Common myeloid progenitor, CD34-positive (primary cell): Measurements from ENCODE around the gene LIN7C. TPM values are rescaled to one million over a fixed set of nuclear protein-coding genes. Genes with fewer than 3 reads are reported as not detected.
A peak's percentile ranks its signal among the peaks of the same experiment; 100 is the strongest.

Experiments used
- CTCF ChIA-PET: fragments of 350-600 bp; sonication (Branson Sonifier 250); formaldehyde crosslinking; loops from one replicate; lab custom pipeline; 2021; ENCODE audit warnings: antibody characterized with exemption; lab: Charles Lee
- POLR2A ChIA-PET: fragments of 350-600 bp; sonication (Branson Sonifier 250); formaldehyde crosslinking; loops from one replicate; lab custom pipeline; 2021; ENCODE audit warnings: antibody characterized with exemption; lab: Charles Lee
- DNase-seq, 3 donors: peaks; one replicate each; pipeline versions ENCODE4 v3.0.0 to v3.0.0-alpha.2; 2013
- H3K27ac ChIP-seq, 2 experiments: 1 replicate in 1 of 2; 2 replicates in 1 of 2; pipeline ENCODE4 v1.7.0; 2013; ENCODE audit warnings: inconsistent platforms in 2 of 2, low read length in 2 of 2, mild to moderate bottlenecking in 2 of 2, low read depth in 1 of 2, moderate library complexity in 1 of 2; ENCODE audit not compliant: severe bottlenecking in 2 of 2, insufficient read depth in 1 of 2, poor library complexity in 1 of 2
- H3K27me3 ChIP-seq, 5 experiments: replicated peaks in 2 of 5; 1 replicate in 3 of 5; 2 replicates in 2 of 5; pipeline versions ENCODE4 v1.6.1 to v1.7.0; 2013; ENCODE audit warnings: low read length in 4 of 5, mild to moderate bottlenecking in 2 of 5, moderate library complexity in 2 of 5, inconsistent platforms in 1 of 5; ENCODE audit not compliant: insufficient read depth in 5 of 5, control insufficient read depth in 4 of 5
- H3K36me3 ChIP-seq, 4 experiments: 1 replicate in 2 of 4; 2 replicates in 2 of 4; pipeline versions ENCODE4 v1.6.1 to v1.7.0; 2013; ENCODE audit warnings: low read length in 3 of 4, control low read depth in 1 of 4, mild to moderate bottlenecking in 1 of 4; ENCODE audit not compliant: control insufficient read depth in 4 of 4, insufficient read depth in 4 of 4
- H3K4me1 ChIP-seq, 4 experiments: 1 replicate in 3 of 4; 2 replicates in 1 of 4; pipeline versions ENCODE4 v1.6.1 to v1.7.1; 2013; ENCODE audit warnings: low read length in 3 of 4, mild to moderate bottlenecking in 3 of 4, control low read depth in 1 of 4, inconsistent platforms in 1 of 4, moderate library complexity in 1 of 4; ENCODE audit not compliant: control insufficient read depth in 4 of 4, insufficient read depth in 4 of 4; ENCODE audit errors: control extremely low read depth in 1 of 4
- H3K4me3 ChIP-seq, 7 experiments: 1 replicate in 4 of 7; 2 replicates in 3 of 7; pipeline versions ENCODE4 v1.5.1 to v1.7.0; 2013; ENCODE audit warnings: mild to moderate bottlenecking in 7 of 7, low read length in 6 of 7, moderate library complexity in 6 of 7, inconsistent platforms in 2 of 7, low read depth in 2 of 7, control low read depth in 1 of 7; ENCODE audit not compliant: insufficient read depth in 4 of 7, control insufficient read depth in 1 of 7; ENCODE audit errors: extremely low read depth in 1 of 7
- H3K9me3 ChIP-seq, 5 experiments: 1 replicate in 4 of 5; 2 replicates in 1 of 5; pipeline versions ENCODE4 v1.6.1 to v1.7.1; 2013; ENCODE audit warnings: low read length in 4 of 5, mild to moderate bottlenecking in 2 of 5, inconsistent platforms in 1 of 5, low read depth in 1 of 5, moderate library complexity in 1 of 5; ENCODE audit not compliant: control insufficient read depth in 4 of 5, insufficient read depth in 2 of 5; ENCODE audit errors: control extremely low read depth in 1 of 5
- WGBS: methylation state at CpG from one replicate; pipeline ENCODE4 v1.1.5; 2013; ENCODE audit not compliant: insufficient coverage; 5-methylcytosine and 5-hydroxymethylcytosine counted together
- polyA plus RNA-seq: library from polyadenylated mRNA; unstranded; fragments of 120-200 nt; gene quantifications from one replicate; pipeline ENCODE4 v1.2.1, GENCODE V29; 2013

LIN7C gene, protein sequence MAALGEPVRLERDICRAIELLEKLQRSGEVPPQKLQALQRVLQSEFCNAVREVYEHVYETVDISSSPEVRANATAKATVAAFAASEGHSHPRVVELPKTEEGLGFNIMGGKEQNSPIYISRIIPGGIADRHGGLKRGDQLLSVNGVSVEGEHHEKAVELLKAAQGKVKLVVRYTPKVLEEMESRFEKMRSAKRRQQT
- polyA plus RNA-seq = 16.6 TPM

DNA sequence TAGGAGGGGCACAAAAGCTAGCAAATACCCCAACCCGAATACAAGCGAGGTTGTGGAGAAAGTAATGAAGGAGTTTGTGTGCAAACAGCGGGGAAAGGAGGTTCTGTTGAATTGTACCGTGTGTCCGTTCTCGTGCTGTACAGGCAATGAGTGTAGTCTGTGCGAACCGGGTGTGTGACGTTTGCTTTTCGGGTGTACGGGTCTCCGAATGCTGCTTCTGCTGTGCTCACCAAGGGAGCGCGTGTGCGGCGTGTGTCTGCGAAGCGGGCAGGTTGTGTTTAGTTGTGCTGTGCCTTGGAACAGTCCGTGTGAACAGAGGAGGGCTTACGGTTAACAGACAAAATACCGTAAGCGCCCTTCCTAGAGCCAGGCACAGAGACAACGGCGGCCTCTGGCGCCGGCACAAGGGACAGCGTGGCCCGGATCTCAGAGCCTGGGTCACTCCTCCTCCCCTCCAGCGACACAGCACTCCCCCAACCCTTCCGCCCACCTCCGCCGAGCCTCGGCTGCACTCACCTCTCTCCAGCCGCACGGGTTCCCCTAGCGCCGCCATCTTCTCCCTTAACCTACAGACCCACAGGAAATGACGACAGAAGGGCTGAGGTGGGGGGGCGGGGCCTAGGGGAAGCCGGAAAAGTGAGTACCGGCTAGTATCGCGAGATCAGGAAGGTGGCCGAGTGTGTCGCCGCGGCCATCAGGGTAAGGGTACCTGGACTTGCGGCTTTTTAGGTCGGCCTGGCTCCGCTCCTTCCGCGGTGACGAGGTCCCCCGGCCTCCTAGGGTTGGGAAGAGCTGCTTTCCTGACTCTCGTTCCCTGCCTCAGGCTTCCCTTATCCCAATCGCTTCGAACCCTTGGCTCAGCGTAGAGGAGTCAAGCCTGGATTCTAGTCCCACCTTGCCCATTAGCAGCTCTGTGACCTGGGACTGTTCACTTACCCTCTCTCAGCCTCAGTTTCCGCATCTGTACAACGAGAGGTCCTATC, at the start of gene LIN7C:
Gene LIN7C, minus strand, starts transcription at position 570 of the 983 bp plus-strand sequence. Its CDS starts 17 bp downstream, at position 553.
- ChIA-PET POLR2A (interaction anchor here (0.6 kb wide), 1 partner anchor 8 kb away, joined by 3 read pairs; no protein-coding TSS in a partner anchor), CTCF (interaction anchor here (2.0 to 11.5 kb wide), 2 partner anchors 10 to 22 kb away, joined by 11 to 124 read pairs; no protein-coding TSS in a partner anchor)
- Histone ChIP-seq H3K4me1 (peaks cover 8 to 25% (median 15%) of the 10 kb centered on the region in 4 experiments), H3K36me3 (no peaks in the 10 kb centered on the region), H3K27me3 (no peaks in the 10 kb centered on the region), H3K27ac (peak within 1 kb of the TSS; percentile 89 to 97), H3K4me3 (peak within 1 kb of the TSS; percentile 82 to 100 (median 97)), H3K9me3 (no peaks in the 10 kb centered on the region)
- under 1% methylated on average over 54 of the region's 60 CpGs for WGBS
- DNase-seq = peak; percentile 98

DNA sequence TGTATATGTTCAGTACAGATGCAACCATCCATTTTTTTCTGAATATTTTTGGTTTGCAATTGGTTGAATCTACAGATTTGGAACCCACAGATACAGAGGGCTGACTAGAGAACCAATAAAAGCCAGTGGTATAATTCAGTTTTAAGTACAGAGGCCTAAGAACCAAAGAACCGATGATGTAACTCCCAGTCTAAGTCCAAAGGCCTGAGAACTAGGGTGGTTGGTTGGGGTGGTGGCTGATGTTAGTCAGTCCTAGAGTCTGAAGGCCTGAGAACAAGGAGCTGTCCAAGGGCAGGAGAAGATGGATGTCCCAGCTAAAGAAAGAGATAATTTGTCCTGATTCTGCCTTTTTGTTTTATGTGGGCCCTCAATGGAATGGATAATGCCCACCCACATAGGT, 48.7 kb upstream of the LIN7C start:
- CTCF ChIA-PET = no interaction called here
- Histone ChIP-seq H3K36me3 (no peaks in the 10 kb centered on the region), H3K27me3 (no peaks in the 10 kb centered on the region), H3K27ac (no peak overlapping the region), H3K9me3 (no peaks in the 10 kb centered on the region), H3K4me1 (no peaks in the 10 kb centered on the region), H3K4me3 (no peak overlapping the region)
- DNase-seq = no peak
- 82% methylated on average over 1 of the region's 1 CpG for WGBS
- POLR2A ChIA-PET = no interaction called here

DNA sequence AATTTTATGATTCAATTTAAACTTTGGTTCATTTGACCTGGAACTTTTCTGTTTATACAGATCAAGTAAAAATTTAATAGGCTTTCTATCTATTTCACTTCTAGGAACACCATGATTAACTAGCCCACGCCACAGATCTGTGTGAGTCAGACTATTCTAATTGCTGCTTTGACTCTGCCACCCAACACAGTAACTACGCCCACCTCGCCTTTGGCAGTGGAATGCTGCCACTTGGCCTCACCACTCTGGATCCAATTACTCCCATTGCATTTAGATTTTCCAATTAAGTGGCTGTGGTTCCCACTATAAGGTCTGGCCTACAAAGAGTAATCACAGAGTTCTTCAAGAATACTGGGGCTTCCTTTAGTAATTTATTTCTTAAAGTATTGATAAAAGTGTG, 46.6 kb upstream of the LIN7C start:
- Histone ChIP-seq H3K4me1 (no peaks in the 10 kb centered on the region), H3K36me3 (no peaks in the 10 kb centered on the region), H3K9me3 (no peaks in the 10 kb centered on the region), H3K27ac (no peak overlapping the region), H3K4me3 (no peak overlapping the region), H3K27me3 (no peaks in the 10 kb centered on the region)
- ChIA-PET CTCF (no interaction called here), POLR2A (no interaction called here)
- no peak for DNase-seq
- 100% methylated on average over 2 of the region's 3 CpGs for WGBS

DNA sequence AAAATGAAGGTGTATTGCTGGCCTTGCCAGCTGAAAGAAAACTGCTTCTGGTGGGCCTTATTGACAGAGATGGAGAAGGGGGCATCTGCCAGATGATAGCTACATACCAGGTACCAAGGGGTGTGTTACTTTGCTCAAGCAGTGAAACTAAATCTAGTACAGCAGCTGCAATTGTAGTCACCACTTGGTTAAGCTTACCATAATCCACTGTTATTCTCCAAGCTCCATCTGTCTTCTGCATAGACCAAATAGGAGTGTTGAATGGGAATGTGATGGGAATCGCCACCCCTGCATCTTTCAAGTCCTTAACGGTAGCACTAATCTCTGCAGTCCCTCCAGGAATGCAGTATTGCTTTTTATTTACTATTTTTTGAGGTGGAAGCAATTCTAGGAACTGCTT, 45.8 kb upstream of the LIN7C start:
- H3K27ac ChIP-seq = no peak overlapping the region
- no peak for DNase-seq
- ChIA-PET CTCF (no interaction called here), POLR2A (no interaction called here)
- WGBS = 100% methylated on average over 2 of the region's 2 CpGs
- H3K36me3 ChIP-seq = no peaks in the 10 kb centered on the region
- no peaks in the 10 kb centered on the region for H3K4me1 ChIP-seq
- no peaks in the 10 kb centered on the region for H3K27me3 ChIP-seq
- no peak overlapping the region for H3K4me3 ChIP-seq
- no peaks in the 10 kb centered on the region for H3K9me3 ChIP-seq

DNA sequence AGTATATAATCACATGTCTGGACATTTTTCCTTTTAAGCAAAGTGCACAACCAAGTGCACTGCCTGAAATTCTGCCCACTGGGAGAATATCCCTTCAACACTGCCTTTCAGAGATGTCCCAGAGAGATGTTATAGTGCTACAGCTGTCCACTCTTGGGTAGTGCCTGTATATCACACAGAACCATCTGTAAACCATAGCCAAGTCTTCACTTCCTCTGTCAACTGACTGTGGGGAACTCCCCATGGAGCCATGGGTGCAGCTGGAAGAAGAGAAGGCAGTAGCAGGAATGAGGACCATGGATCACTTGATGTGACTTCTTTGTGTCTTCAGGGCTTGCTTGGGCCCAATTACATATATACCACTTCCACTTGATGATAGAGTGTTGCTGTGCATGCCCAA, 44.6 kb upstream of the LIN7C start:
- POLR2A ChIA-PET = no interaction called here
- no peak overlapping the region for H3K4me3 ChIP-seq
- DNase-seq = no peak
- H3K27me3 ChIP-seq = no peaks in the 10 kb centered on the region
- H3K4me1 ChIP-seq = no peaks in the 10 kb centered on the region
- no peak overlapping the region for H3K27ac ChIP-seq
- no peaks in the 10 kb centered on the region for H3K36me3 ChIP-seq
- CTCF ChIA-PET = no interaction called here
- no peaks in the 10 kb centered on the region for H3K9me3 ChIP-seq

DNA sequence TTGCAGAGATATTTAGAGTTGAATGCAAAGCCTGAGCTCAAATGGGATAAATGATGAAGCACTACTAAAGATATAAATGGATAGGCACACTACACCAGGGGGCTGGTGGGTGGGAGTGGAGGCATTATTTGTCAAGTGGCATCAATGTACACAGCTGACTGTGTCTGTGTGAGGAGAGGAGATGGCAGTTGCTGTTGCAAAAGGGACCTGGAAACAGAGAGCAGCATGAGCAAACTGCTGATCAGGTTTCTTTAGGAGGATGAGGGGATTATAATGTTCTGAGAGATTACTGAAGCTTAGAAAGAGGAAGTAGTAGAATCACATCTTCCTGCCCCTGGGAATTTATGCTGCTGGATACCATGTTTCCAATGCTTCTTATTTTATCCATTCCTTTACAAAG, 39.4 kb upstream of the LIN7C start:
- DNase-seq = no peak
- no peaks in the 10 kb centered on the region for H3K4me1 ChIP-seq
- H3K27ac ChIP-seq = no peak overlapping the region
- POLR2A ChIA-PET = no interaction called here
- no peaks in the 10 kb centered on the region for H3K9me3 ChIP-seq
- no peak overlapping the region for H3K4me3 ChIP-seq
- H3K27me3 ChIP-seq = no peaks in the 10 kb centered on the region
- peaks cover 0 to 2% (median 0%) of the 10 kb centered on the region in 4 experiments for H3K36me3 ChIP-seq
- CTCF ChIA-PET = no interaction called here

DNA sequence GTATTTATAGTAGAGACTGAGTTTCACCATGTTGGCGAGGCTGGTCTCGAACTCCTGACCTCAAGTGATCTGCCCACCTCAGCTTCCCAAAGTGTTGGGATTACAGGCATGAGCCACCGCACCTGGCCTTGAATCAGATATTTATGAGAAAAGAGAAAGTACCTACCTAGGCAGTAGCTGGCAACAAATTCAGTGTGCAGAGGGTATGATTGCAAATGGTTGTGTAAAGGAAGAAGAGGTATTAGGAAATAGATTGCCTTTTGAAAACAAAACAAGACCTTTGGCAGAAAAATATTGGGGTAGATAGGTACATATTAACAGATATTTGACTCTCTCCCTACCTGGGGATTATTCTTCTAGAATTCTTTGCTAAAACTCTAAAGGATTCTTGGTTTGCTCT, 38.5 kb upstream of the LIN7C start:
- DNase-seq = no peak
- Histone ChIP-seq H3K27me3 (no peaks in the 10 kb centered on the region), H3K9me3 (no peaks in the 10 kb centered on the region), H3K4me1 (no peaks in the 10 kb centered on the region), H3K27ac (no peak overlapping the region), H3K36me3 (peaks cover 0 to 2% (median 0%) of the 10 kb centered on the region in 4 experiments), H3K4me3 (no peak overlapping the region)
- ChIA-PET CTCF (interaction anchor here (0.8 kb wide), 1 partner anchor 14 kb away, joined by 3 read pairs; no protein-coding TSS in a partner anchor), POLR2A (no interaction called here)
- 100% methylated on average over 3 of the region's 3 CpGs for WGBS
